Brain microvascular endothelial cell (primary cell): ENCODE results near the gene TFPI2.

Experiments
- DNase-seq: peaks from one replicate; pipeline ENCODE4 v3.0.0-alpha.2; 2020
- H3K27ac ChIP-seq: fragments of 250-450 bp; sonication (Bioruptor Pico); 2 replicates; pipeline ENCODE4 v1.5.1; 2020; ENCODE audit warnings: mild to moderate bottlenecking, moderate library complexity
- H3K27me3 ChIP-seq: fragments of 250-450 bp; sonication (Bioruptor Pico); replicated peaks from 2 replicates; pipeline ENCODE4 v1.5.1; 2020; ENCODE audit warnings: mild to moderate bottlenecking
- H3K36me3 ChIP-seq: fragments of 250-450 bp; sonication (Bioruptor Pico); replicated peaks from 2 replicates; pipeline ENCODE4 v1.5.1; 2020; ENCODE audit warnings: mild to moderate bottlenecking
- H3K4me3 ChIP-seq: 2 replicates; pipeline ENCODE4 v1.5.1; 2011; ENCODE audit warnings: low read depth, mild to moderate bottlenecking, control low read depth, low read length, moderate library complexity
- in situ Hi-C: cut with HindIII; loops from 2 replicates; pipeline ENCODE4 v1.10.0; 2017; ENCODE audit warnings: low sequenced_read_pairs, low pct_ligation_motif_present
- TF ChIP-seq, protein P1 (sequence below): IDR thresholded peaks from 2 replicates; pipeline ENCODE4 v1.5.1; 2011; ENCODE audit warnings: low read depth, mild to moderate bottlenecking, moderate library complexity, low read length, control low read depth, inconsistent platforms; ENCODE audit errors: missing control alignments

Gene TFPI2

GRCh38 chr7:93897680-93898079 lies 7.1 kb upstream of the TFPI2 start:
- Histone ChIP-seq H3K36me3 (no peaks in the 10 kb centered on the region), H3K4me3 (no peak overlapping the region), H3K27me3 (no peaks in the 10 kb centered on the region), H3K27ac (no peak overlapping the region)
- in situ Hi-C loops = no loop called here
- no peak for DNase-seq
- TF ChIP-seq, protein P1, sequence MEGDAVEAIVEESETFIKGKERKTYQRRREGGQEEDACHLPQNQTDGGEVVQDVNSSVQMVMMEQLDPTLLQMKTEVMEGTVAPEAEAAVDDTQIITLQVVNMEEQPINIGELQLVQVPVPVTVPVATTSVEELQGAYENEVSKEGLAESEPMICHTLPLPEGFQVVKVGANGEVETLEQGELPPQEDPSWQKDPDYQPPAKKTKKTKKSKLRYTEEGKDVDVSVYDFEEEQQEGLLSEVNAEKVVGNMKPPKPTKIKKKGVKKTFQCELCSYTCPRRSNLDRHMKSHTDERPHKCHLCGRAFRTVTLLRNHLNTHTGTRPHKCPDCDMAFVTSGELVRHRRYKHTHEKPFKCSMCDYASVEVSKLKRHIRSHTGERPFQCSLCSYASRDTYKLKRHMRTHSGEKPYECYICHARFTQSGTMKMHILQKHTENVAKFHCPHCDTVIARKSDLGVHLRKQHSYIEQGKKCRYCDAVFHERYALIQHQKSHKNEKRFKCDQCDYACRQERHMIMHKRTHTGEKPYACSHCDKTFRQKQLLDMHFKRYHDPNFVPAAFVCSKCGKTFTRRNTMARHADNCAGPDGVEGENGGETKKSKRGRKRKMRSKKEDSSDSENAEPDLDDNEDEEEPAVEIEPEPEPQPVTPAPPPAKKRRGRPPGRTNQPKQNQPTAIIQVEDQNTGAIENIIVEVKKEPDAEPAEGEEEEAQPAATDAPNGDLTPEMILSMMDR = no peak

DNA sequence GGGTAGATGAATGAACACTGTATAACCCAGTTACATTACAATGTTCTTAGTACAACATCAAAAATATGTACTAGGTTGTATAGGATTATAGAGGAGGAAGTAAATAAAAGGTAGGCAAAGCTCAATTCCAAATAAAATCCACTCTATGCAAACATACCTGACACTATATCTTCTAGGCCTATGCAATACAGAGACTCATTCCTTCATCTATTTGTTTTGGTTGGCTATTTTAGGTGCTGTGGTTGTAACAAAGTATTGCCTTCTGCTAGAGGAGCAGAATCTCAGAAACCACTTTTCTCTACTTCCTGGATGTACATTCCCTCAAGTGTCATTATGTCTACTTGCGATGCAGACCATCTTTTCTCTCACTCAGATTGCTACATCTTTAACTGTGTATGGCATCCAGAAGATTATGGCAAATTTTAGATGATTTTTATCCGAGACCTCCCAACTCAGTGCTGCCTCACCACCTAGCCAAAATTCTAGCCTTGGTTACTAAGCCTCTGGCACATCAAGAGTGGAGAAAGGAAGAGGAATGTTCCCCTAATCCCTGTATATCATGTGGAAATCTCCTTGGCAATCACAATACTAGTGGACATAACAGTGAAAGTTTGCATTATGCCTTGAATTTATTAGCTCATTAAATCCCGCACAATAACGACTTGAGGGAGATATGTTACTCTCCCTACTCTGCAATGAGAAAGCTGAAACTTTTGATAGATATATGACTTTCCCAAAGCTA lies 5.5 kb upstream of the TFPI2 start:
- TF ChIP-seq, protein P1 = no peak
- H3K36me3 ChIP-seq = no peaks in the 10 kb centered on the region
- in situ Hi-C loops = no loop called here

DNA sequence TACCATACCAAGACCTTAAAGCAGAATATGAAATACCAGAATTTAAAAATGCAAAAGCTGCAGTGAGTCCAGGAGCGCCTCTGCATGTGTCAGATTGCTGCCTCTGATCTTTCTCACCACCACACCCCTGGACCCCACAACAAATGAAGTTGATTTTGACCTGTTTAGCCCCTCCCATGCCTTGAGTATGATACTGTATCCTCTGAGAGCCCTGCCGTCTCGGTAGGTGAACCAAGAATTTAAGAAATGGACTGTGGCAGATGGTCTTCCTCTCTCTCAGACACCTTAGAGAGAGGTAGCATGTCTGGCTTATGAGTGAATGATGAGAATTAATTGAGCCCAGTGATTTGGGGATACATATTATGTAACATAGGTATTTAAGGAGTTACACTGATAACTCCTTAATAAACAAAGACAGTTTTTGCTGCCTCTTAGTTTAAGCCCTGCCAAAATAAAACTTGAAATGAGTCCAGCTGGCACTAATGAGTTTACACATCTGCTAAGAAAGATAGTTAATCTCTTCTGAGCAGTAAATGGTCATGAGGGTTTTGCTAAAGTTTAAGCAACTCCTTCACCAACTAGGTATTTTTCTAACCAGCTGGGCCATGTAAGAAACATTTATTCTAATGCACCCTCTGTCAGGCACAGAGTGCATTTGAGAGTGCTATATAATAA lies 4.5 kb upstream of the TFPI2 start:
- Histone ChIP-seq H3K4me3 (no peak overlapping the region), H3K36me3 (no peaks in the 10 kb centered on the region), H3K27me3 (no peaks in the 10 kb centered on the region), H3K27ac (no peak overlapping the region)
- no peak for DNase-seq
- TF ChIP-seq, protein P1 = no peak
- in situ Hi-C loops = no loop called here

More for the DNA sequence above, 5.5 kb upstream of the TFPI2 start:
- DNase-seq = no peak
- H3K27ac ChIP-seq = no peak overlapping the region
- no peaks in the 10 kb centered on the region for H3K27me3 ChIP-seq
- H3K4me3 ChIP-seq = no peak overlapping the region

GRCh38 chr7:93894426-93894825 lies 3.9 kb upstream of the TFPI2 start:
- peak; percentile 21 for DNase-seq
- Histone ChIP-seq H3K36me3 (no peaks in the 10 kb centered on the region), H3K27ac (no peak overlapping the region), H3K27me3 (no peaks in the 10 kb centered on the region), H3K4me3 (no peak overlapping the region)
- TF ChIP-seq, protein P1 = no peak
- in situ Hi-C loops = no loop called here

- DNase-seq = peak; percentile 46
- Histone ChIP-seq H3K27me3 (no peaks in the 10 kb centered on the region), H3K36me3 (no peaks in the 10 kb centered on the region), H3K4me3 (peak overlapping the region; percentile 79), H3K27ac (peak overlapping the region; percentile 73)
- in situ Hi-C loops = no loop called here
- TF ChIP-seq, protein P1 = peak; percentile 22
Observed at GRCh38 chr7:93890041-93890463, 501 bp downstream of the TFPI2 start.
